Measurements from ENCODE around the gene ANKRD34B. TPM values are rescaled to one million over a fixed set of nuclear protein-coding genes. Genes with fewer than 3 reads are reported as not detected.

The ANKRD34B gene
- total and polyA plus RNA-seq, 7 donors = 0.01 to 0.08 TPM; not detected in 5

- DNase-seq (no peak), ATAC-seq (no peak)
- no peak overlapping the region for H3K4me3 ChIP-seq
- intact Hi-C loops (cut with DNase I) = no loop called here
- H3K27ac ChIP-seq = no peak overlapping the region
- no peaks in the 10 kb centered on the region for H3K36me3 ChIP-seq (ENCODE audit: insufficient read depth in 1 of 2, low read depth in 1 of 2)
- H3K9me3 ChIP-seq = no peaks in the 10 kb centered on the region
- TF ChIP-seq CTCF (IDR thresholded peaks at IDR 0.05) = no peak
- H3K27me3 ChIP-seq (ENCODE audit: insufficient read depth in 3 of 3, low read length in 2 of 3) = peaks cover 0 to 52% (median 21%) of the 10 kb centered on the region in 3 donors
- H3K4me1 ChIP-seq = peaks cover 6% of the 10 kb centered on the region
- WGBS, 3 donors = 65 to 68% (median 65%) methylated on average over 6 of the region's 6 CpGs
Observed at GRCh38 chr5:80568251-80568650, 1.8 kb downstream of the ANKRD34B start.

GRCh38 chr5:80566711-80567259 is 3.3 kb downstream of the ANKRD34B start:
- WGBS, 3 donors = 80 to 82% (median 80%) methylated on average over 5 of the region's 5 CpGs
- Histone ChIP-seq H3K4me3 (no peak overlapping the region), H3K4me1 (peaks cover 6% of the 10 kb centered on the region), H3K27ac (no peak overlapping the region), H3K36me3 (ENCODE audit: insufficient read depth in 1 of 2, low read depth in 1 of 2) (no peaks in the 10 kb centered on the region), H3K27me3 (ENCODE audit: insufficient read depth in 3 of 3, low read length in 2 of 3) (peaks cover 0 to 37% (median 20%) of the 10 kb centered on the region in 3 donors), H3K9me3 (no peaks in the 10 kb centered on the region)
- DNase-seq (no peak), ATAC-seq (no peak)
- no peak for TF ChIP-seq CTCF (IDR thresholded peaks at IDR 0.05)
- intact Hi-C loops (cut with DNase I) = no loop called here

GRCh38 chr5:80565330-80565729 is 4.8 kb downstream of the ANKRD34B start:
- H3K4me1 ChIP-seq = peaks cover 6% of the 10 kb centered on the region
- intact Hi-C loops (cut with DNase I) = no loop called here
- no peak for DNase-seq
- H3K4me3 ChIP-seq = no peak overlapping the region
- WGBS, 3 donors = 59 to 65% (median 61%) methylated on average over 5 of the region's 5 CpGs
- peaks cover 0 to 23% (median 17%) of the 10 kb centered on the region in 3 donors for H3K27me3 ChIP-seq (ENCODE audit: insufficient read depth in 3 of 3, low read length in 2 of 3)
- TF ChIP-seq CTCF (IDR thresholded peaks at IDR 0.05) = no peak
- no peak for ATAC-seq
- no peak overlapping the region for H3K27ac ChIP-seq
- H3K9me3 ChIP-seq = no peaks in the 10 kb centered on the region
- H3K36me3 ChIP-seq (ENCODE audit: insufficient read depth in 1 of 2, low read depth in 1 of 2) = no peaks in the 10 kb centered on the region

GRCh38 chr5:80559244-80559643 is 10.8 kb downstream of the ANKRD34B start:
- H3K4me3 ChIP-seq = no peak overlapping the region
- H3K27me3 ChIP-seq (ENCODE audit: insufficient read depth in 3 of 3, low read length in 2 of 3) = peaks cover 4 to 5% (median 4%) of the 10 kb centered on the region in 3 donors
- H3K27ac ChIP-seq = no peak overlapping the region
- H3K36me3 ChIP-seq (ENCODE audit: insufficient read depth in 1 of 2, low read depth in 1 of 2) = no peaks in the 10 kb centered on the region
- ATAC-seq (no peak), DNase-seq (no peak)
- no peaks in the 10 kb centered on the region for H3K9me3 ChIP-seq
- WGBS, 3 donors = 92 to 96% (median 93%) methylated on average over 4 of the region's 4 CpGs
- intact Hi-C loops (cut with DNase I) = no loop called here
- H3K4me1 ChIP-seq = no peaks in the 10 kb centered on the region
- TF ChIP-seq CTCF (IDR thresholded peaks at IDR 0.05) = no peak

- no peak overlapping the region for H3K27ac ChIP-seq
- intact Hi-C loops (cut with DNase I) = no loop called here
- H3K9me3 ChIP-seq = no peaks in the 10 kb centered on the region
- DNase-seq (no peak), ATAC-seq (no peak)
- H3K36me3 ChIP-seq (ENCODE audit: insufficient read depth in 1 of 2, low read depth in 1 of 2) = no peaks in the 10 kb centered on the region
- no peak for TF ChIP-seq CTCF (IDR thresholded peaks at IDR 0.05)
- WGBS, 3 donors = 77 to 86% (median 85%) methylated on average over 4 of the region's 4 CpGs
- H3K4me3 ChIP-seq = no peak overlapping the region
- no peaks in the 10 kb centered on the region for H3K4me1 ChIP-seq
- peaks cover 4 to 5% (median 4%) of the 10 kb centered on the region in 3 donors for H3K27me3 ChIP-seq (ENCODE audit: insufficient read depth in 3 of 3, low read length in 2 of 3)
Observed at GRCh38 chr5:80555099-80555498, 15.0 kb downstream of the ANKRD34B start.

Data from psoas muscle (tissue), 8 donors.